ENCODE data around the gene SLC39A7.

SLC39A7 gene

GRCh38 chr6:33243476-33243875 lies 42.8 kb downstream of the SLC39A7 start:
- DNase-seq: no peak

- DNase-seq: peak; percentile 97
These were observed 47.4 kb downstream of the SLC39A7 start for GRCh38 chr6:33247977-33248642.

GRCh38 chr6:33248643-33248931 lies 47.9 kb downstream of the SLC39A7 start:
- DNase-seq: peak; percentile 82

- peak; percentile 98 for DNase-seq
These were observed 48.5 kb downstream of the SLC39A7 start for GRCh38 chr6:33248932-33249731.

- DNase-seq: peak; percentile 8
These were observed 49.3 kb downstream of the SLC39A7 start for GRCh38 chr6:33249732-33250630.

- DNase-seq: no peak
These were observed 50.1 kb downstream of the SLC39A7 start for GRCh38 chr6:33250731-33251130.

GRCh38 chr6:33251395-33252012 lies 50.8 kb downstream of the SLC39A7 start:
- DNase-seq: no peak

GRCh38 chr6:33252759-33253158 lies 52.1 kb downstream of the SLC39A7 start:
- no peak for DNase-seq
